RPMI7951 (cell line): Measurements from ENCODE around the gene LYSMD4. TPM values are rescaled to one million over a fixed set of nuclear protein-coding genes. Genes with fewer than 3 reads are reported as not detected.
"Not testable (repeated sequence)": the region's sequence is repeated elsewhere in the genome, so short reads cannot be mapped to it uniquely, and the experiment has no call there.

ENCODE experiments used
- DNase-seq: peaks from one replicate; pipeline ENCODE4 v3.0.0-alpha.2; 2012; ENCODE audit warnings: low read depth
- total RNA-seq: library from RNA; depleted of rRNA; stranded (reverse); fragments of >200 nt; shearing (Covaris generic); gene quantifications from 2 replicates; pipeline ENCODE4 v1.2.3, GENCODE V29; 2014; rRNA removed

Gene LYSMD4
- 5.4 and 9.4 TPM in 2 replicates for total RNA-seq

- DNase-seq, result peak; percentile 93
Measured at GRCh38 chr15:99733268-99734039, at the start of gene LYSMD4. Gene LYSMD4 (minus strand): TSS chr15:99733437. CDS start chr15:99731999, 1,438 bp downstream.

- not testable (repeated sequence) for DNase-seq
Measured at GRCh38 chr15:99782029-99782428, 48.8 kb upstream of the LYSMD4 start.

DNA sequence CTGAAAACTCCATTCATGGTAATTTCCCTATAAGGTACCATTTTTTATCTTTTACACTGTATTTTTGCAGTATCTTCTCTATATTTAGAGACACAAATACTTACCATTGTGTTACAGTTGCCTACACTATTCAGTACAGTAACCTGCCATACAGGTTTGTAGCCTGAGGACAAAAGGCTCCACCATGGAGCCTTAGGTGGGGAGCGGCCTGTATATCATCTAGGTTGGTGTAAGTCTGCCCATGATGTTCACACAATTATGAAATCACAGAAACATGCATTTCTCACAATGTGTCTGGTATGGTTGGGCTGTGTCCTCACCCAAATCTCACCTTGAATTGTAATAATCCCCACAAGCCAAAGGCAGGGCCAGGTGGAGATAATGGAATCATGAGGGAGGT lies 43.9 kb upstream of the LYSMD4 start:
- DNase-seq, result no peak

DNA sequence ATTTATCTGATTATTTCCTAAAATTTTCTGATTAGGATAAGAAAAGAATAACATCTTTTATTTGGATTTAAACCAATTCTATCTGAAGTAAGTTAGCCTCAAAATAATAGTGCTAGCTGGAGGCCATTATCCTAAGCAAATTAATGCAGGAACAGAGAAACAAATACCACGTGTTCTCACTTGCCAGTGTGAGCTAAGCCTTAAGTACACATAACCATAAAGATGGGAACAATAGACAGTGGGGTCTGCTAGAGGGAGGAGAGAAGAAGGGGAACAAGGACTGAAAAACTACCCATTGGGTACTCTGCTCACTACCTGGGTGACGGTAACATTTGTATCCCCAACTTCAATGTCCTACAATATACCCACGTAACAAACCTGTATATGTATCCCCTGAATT lies 31.3 kb upstream of the LYSMD4 start:
- DNase-seq, result no peak

DNA sequence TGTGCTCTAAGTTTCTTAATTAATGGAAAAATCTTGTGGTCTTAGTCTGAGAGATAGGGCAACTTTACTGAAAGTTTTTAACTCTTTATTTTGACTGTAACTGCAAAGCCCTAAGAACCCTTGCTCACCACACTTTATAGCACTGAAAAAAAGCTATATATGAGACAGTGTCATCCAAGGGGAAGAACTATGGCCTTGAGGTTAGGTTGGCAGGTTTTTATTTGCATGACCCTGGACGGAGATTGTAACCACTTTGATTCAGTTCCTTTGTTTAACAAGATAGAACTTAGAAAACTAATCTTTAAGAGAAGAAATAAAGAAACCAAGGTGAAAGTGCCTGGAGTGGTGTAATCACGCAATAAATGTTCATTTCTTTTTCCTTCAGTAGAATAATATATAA lies 30.6 kb upstream of the LYSMD4 start:
- no peak for DNase-seq

DNA sequence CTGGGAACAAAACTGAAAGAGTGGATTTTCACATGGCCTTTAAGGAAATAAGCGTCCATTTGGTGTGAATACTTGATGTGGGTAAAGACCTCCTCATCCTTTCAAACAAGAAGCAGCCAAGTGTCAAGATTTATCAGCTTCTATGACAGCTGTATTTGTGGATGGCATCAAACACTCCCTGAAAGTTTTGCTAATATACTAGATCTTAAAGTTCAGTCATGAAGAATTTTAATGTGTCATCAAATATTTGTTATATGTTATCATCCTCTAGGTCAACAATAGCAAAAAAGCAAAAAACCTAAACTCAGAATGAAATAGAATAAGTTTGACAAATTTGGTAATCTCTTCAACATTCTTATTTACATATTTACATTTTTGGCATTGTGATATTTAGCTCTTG lies 29.1 kb upstream of the LYSMD4 start:
- no peak for DNase-seq

DNA sequence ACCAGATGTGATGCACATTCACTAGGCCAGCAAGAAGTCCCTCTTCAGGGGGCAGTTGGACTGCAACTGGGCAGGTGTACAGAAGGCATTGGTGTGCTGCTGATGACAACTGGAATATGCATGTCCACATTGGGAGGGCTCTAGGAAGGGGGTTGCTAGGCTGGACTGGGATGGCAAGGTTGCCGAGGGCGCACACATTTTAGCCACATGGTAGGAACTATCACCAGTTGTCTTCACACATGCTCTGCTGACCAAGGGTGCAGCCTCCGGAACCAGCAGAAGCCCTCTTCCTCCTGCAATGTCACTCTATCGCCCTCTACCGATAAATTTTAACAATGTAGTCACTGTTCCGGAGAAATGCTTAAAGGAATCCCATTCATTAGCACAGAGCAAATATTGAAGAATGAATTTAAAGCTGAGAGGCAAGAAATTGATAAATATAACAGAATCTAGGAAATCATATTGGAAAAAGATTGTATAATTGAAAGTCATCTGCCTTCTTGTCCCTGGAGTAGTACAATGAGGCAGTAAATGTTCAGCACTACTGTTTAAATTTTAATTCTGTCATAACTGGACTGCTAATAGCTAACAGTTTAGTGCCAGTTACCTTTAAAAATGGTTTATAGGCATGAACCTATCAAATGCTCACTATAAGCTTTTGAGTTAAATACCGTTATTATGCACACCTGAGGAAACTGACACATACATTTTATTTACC lies 22.6 kb upstream of the LYSMD4 start:
- DNase-seq, result peak; percentile 67

DNA sequence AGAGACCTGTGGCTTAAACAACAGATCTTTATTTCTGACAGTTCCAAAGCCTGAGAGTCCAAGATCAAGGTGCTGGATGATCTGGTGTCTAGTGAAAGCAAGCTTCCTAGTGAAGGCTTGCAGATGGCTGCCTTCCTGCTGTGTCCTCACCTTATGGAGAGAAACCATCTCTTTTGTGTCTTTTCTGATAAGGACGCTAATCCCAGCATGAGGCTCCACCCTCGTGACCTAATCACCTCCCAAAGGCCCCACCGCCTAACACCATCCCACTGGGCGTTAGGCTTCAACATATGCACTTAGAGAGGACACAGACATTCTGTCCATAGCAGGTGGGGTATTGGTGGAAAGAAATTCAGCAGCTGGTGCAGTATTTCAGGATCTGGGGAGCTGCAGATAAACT lies 19.8 kb upstream of the LYSMD4 start:
- no peak for DNase-seq

DNA sequence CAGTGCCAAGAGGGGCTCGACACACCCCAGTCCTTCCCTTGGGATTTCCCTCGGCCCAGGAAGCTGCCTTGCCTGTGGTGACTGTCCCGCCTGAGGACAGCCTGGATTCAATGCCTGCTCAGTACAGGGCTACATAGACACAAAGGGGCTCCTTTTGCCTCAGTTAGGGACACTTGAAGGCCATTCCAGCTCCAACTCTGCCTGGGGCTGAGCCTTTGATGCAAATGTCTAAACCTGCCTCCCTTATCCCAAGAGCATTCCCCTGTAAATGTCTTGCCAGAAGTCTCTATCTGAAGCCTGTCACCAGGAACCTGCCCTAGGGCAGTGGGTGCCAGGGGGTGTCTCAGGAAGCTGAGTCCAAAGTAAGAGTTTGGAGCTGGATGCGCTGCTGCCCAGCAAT lies 19.3 kb upstream of the LYSMD4 start:
- no peak for DNase-seq

- DNase-seq, result not testable (repeated sequence)
Measured at GRCh38 chr15:99750326-99750725, 17.1 kb upstream of the LYSMD4 start.

DNA sequence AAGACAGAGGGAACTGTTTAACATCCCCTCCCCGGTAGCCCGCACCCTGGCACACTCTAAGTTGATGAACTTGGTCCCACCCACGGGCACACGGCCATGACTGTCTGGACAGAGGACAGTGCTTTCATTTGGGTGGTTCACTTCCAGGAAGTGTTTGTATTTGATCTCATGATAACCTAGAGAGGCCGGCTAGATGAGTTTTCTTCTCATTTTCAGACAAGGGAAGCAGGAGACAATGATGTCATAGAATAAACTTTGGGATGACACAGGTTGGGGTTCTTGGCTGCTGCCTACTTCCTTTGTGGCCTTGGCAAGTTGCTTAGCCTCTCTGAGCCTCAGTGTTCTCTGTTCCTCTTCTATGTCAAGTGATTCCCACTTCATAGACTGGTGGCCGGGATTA lies 16.1 kb upstream of the LYSMD4 start:
- DNase-seq, result no peak

DNA sequence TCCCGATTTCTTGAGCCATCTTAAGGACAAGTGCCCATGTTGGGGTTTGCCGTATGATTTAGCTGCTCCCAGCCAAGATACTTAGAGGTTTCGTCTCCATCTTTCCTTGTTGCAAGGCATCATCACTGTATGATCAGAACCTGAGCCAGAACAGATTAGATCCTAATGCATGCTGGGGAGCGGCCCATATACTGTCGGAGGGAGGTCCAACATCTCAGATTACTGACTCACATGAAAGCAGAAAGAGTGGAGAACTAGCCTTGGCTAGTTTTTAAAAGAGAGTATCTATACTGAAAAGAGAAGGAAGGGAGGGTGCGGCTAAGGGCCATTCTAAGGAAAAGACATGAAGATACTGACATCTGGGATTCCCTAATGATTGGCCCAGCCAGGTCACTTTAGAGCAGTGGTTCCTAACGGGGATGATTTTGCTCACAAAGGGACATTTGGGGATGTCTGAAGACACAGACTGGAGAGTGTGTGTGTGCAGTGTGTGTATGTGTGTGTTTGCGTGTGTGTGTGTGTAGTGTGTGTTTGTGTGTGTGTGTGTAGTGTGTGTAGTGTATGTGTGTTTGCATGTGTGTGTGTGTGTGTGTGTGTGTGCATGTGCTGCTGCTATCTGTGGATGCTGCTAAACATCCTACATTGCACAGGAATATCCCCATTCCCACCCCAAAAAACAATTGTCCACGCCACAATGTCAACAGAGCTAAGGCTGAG lies 12.3 kb upstream of the LYSMD4 start:
- DNase-seq, result no peak

DNA sequence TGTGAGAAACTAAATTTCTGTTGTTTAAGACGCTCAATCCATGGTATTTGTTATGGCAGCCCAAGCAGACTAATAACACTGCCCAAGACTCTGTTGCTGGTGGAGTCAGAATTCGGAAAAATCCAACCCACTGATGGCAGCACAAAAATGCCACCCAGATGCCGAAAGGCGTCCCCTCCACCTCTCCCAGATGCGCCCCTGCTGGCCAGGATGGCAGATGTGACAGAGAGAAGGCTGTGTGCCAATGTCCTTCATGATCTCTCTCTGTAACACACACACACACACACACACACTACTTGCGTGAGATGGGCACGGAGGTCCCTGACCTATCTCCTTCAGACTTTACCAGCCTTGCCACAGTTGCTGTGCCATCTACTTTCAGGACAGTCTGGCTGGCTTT lies 10.9 kb upstream of the LYSMD4 start:
- DNase-seq, result no peak

GRCh38 chr15:99741835-99742234 lies 8.6 kb upstream of the LYSMD4 start:
- DNase-seq, result no peak

DNA sequence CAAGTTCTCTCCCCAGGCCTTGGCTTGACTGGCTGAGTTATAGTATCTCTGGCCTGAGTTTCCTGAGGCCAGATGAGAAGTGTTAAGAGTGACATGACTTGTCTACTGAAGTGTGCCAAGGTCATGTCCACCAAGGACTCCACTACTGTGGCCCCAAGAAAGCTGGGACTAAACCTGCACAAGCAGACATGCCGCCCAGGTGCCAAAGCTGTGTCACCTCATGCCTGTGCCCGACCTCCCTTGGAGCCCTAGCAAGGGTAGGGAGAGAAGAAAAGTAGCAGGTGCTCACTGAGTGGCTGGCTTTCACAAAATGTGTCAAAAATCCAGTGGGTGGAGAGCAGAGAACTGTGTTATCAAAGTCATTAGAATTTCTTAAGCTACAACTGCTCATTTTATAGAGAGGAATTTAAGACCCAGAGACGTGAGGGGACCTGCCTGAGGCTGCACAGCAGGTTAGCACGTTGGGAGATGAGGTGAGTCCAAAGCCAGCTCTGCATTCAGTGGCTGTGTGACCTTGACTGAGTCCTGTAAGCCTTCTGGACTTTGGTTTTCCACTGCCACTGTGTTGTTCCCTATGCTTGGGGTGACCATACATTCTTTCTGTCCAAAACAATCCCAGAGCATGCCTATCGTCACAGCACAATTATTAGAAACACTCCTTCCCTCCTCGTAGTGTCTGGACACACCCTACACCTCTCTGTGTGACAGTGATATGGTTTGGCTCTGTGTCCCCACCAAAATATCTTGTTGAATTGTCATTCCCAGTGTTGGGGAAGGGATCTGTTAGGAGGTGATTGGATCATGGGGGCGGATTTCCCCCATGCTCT lies 5.0 kb upstream of the LYSMD4 start:
- DNase-seq, result no peak

GRCh38 chr15:99736702-99737101 lies 3.5 kb upstream of the LYSMD4 start:
- no peak for DNase-seq

GRCh38 chr15:99735868-99736267 lies 2.6 kb upstream of the LYSMD4 start:
- DNase-seq, result no peak

DNA sequence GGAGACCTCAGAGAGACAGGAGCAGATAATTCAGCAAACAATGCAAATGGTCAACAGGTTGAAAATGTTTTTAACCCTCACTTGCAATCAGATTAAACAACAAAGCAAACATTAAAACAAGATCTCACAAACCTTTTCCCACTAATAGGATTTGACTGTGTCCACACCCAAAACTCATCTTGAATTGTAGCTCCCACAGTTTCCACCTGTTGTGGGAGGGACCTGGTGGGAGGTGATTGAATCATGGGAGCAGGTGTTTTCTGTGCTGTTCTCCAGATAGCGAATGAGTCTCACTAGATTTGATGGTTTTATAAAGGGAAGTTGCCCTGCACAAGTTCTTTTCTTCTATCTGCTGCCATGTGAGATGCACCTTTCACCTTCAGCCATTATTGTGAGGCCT lies 1.3 kb upstream of the LYSMD4 start:
- DNase-seq, result no peak

GRCh38 chr15:99734040-99734291 lies 729 bp upstream of the LYSMD4 start:
- DNase-seq, result not testable (repeated sequence)

DNA sequence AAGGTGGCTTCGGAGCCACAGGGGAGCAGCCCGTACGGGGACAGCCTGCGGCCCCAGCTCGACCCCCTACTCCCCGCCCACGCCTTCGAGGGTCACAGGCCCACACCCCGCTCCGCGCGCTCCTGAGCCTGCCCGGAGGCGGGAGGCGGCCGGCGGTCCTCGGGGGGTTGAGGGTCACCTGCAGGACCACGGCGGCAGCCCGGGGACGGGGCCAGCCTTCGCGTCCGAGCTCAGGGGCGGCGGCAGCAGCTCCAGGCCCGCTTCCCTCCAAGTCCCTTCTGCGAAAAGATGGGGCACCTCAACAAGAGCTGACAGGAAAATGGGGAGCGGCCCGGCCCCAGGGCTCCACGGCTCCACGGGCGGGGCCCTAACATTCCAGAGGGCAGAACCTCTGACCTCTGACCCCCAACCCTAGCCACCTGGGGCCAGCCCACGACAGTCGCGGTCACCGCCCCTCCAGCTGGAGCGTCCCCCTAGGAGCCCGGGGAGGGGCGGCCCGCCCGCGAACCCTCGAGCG lies 428 bp downstream of the LYSMD4 start:
- DNase-seq, result no peak

- peak; percentile 41 for DNase-seq
Measured at GRCh38 chr15:99732124-99732750, 1.0 kb downstream of the LYSMD4 start.
